K562 (cell line): ENCODE data around the gene NRTN. TPM values are rescaled to one million over a fixed set of nuclear protein-coding genes. Genes with fewer than 3 reads are reported as not detected.

ENCODE experiments used
- CBX3 ChIP-seq, 2 experiments: IDR thresholded peaks; 1 replicate in 1 of 2; 2 replicates in 1 of 2; pipeline ENCODE4 v1.6.1; 2012; ENCODE audit warnings: inconsistent platforms in 2 of 2, low read length in 2 of 2, borderline replicate concordance in 1 of 2, control low read depth in 1 of 2
- KHSRP ChIP-seq: fragments of 450-650 bp; IDR thresholded peaks from 2 replicates; pipeline ENCODE4 v1.6.1; 2017
- MEIS2 ChIP-seq: fragments of 450-650 bp; IDR thresholded peaks from 2 replicates; pipeline ENCODE4 v1.6.1; 2014; ENCODE audit warnings: mild to moderate bottlenecking; ENCODE audit not compliant: partially characterized antibody
- NFRKB ChIP-seq: fragments of 450-650 bp; IDR thresholded peaks from 2 replicates; pipeline ENCODE4 v1.6.1; 2016; ENCODE audit warnings: low read depth
- SMARCA4 ChIP-seq: fragments of 450-650 bp; IDR thresholded peaks from 2 replicates; pipeline ENCODE4 v1.6.1; 2016
- SNRNP70 ChIP-seq: fragments of 200-400 bp; formaldehyde crosslinking; optimal IDR thresholded peaks from 2 replicates; pipeline ENCODE3; 2017; ENCODE audit warnings: low read depth, low read length
- TAF1 ChIP-seq: IDR thresholded peaks from 2 replicates; pipeline ENCODE4 v1.6.1; 2011; ENCODE audit warnings: mild to moderate bottlenecking, low read length, moderate library complexity; ENCODE audit not compliant: insufficient read depth, control insufficient read depth, severe bottlenecking; ENCODE audit errors: extremely low read depth
- USF2 ChIP-seq: sonication (generic); formaldehyde crosslinking; IDR thresholded peaks from 2 replicates; pipeline ENCODE4 v1.5.0; 2020; ENCODE audit warnings: missing genetic modification reagents
- ZNF197 ChIP-seq: fragments of 200-800 bp; sonication (Bioruptor generic); IDR thresholded peaks from 2 replicates; pipeline ENCODE4 v1.6.1; 2016; ENCODE audit warnings: low read depth, missing genetic modification characterization, missing compliant biosample characterization
- polyA plus RNA-seq, 8 experiments: library from polyadenylated mRNA; depleted of rRNA in 4 of 8; stranded (reverse) in 5 of 8; unstranded in 3 of 8; fragments of >200 nt; fragmentation: Nextera tagmentation in 2 of 8; fragmentation: Illumina TruSeq in 1 of 8; extraction: Ambion mirVana in 2 of 8; extraction: Trizol in 1 of 8; gene quantifications; 2 replicates each; pipeline versions ENCODE4 v1.2.1 to v1.2.3, GENCODE V29; 2011 to 2014; ENCODE audit warnings: inconsistent platforms in 1 of 8, missing spikeins in 1 of 8
- total RNA-seq, 7 experiments: library from RNA; depleted of rRNA in 6 of 7; stranded (reverse); fragments of >200 nt in 6 of 7; fragmentation: Illumina TruSeq in 2 of 7; extraction: Trizol in 2 of 7; gene quantifications; 2 replicates each; pipeline versions ENCODE4 v1.2.1 to v1.2.3, GENCODE V29; 2011 to 2021; ENCODE audit warnings: low replicate concordance in 1 of 7
- TF ChIP-seq, protein P1 (sequence below), 2 experiments: fragments of 450-650 bp; IDR thresholded peaks; 2 replicates each; pipeline ENCODE4 v1.6.1; 2016; ENCODE audit warnings: mild to moderate bottlenecking in 2 of 2, borderline replicate concordance in 1 of 2, low read depth in 1 of 2, moderate library complexity in 1 of 2
- TF ChIP-seq, protein P2 (sequence below): sonication (generic); formaldehyde crosslinking; IDR thresholded peaks from 2 replicates; pipeline ENCODE4 v1.8.0; 2022; ENCODE audit warnings: mild to moderate bottlenecking, missing genetic modification reagents
- TF ChIP-seq, protein P3 (sequence below): sonication (generic); formaldehyde crosslinking; IDR thresholded peaks from 2 replicates; pipeline ENCODE4 v1.8.0; 2022; ENCODE audit warnings: mild to moderate bottlenecking, missing genetic modification reagents

Gene NRTN
- total and polyA plus RNA-seq, 9 of the 15 experiments (the other 6 are each of a cell fraction or from before 2014, with no cell fraction given) = 0.62 to 8.1 (median 1.6) TPM; not detected in 2

DNA sequence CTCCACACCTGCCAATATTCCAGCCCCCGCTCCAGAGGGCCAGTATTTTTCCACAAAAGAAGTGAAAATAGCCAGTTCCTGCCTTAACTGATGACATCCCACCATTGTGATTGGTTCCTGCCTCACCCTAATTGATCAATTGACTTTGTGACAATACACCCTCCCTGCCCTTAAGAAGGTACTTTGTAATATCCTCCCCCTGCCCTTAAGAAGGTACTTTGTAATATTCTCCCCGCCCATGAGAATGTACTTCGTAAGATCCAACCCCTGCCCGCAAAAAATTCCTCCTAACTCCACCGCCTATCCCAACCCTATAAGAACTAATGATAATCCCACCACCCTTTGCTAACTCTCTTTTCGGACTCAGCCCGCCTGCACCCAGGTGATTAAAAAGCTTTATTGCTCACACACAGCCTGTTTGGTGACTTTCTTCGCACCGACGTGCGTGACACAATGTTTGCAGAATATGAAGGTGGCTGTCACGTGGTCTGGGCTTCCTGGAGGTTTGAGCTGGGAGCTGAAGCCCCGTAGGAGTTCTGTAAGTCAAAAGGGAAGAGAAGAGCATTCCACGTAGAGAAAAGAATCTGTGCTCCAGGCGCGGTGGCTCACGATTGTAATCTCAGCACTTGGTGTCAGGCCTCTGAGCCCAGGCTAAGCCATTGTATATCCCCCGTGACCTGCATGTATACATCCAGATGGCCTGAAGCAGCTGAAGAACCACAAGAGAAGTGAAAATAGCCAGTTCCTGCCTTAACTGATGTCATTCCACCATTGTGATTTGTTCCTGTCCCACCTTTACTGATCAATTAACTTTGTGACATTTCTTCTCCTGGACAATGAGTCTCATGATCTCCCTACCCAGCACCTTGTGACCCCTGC lies 52.6 kb downstream of the NRTN start (continued):
- TF ChIP-seq, protein P1, sequence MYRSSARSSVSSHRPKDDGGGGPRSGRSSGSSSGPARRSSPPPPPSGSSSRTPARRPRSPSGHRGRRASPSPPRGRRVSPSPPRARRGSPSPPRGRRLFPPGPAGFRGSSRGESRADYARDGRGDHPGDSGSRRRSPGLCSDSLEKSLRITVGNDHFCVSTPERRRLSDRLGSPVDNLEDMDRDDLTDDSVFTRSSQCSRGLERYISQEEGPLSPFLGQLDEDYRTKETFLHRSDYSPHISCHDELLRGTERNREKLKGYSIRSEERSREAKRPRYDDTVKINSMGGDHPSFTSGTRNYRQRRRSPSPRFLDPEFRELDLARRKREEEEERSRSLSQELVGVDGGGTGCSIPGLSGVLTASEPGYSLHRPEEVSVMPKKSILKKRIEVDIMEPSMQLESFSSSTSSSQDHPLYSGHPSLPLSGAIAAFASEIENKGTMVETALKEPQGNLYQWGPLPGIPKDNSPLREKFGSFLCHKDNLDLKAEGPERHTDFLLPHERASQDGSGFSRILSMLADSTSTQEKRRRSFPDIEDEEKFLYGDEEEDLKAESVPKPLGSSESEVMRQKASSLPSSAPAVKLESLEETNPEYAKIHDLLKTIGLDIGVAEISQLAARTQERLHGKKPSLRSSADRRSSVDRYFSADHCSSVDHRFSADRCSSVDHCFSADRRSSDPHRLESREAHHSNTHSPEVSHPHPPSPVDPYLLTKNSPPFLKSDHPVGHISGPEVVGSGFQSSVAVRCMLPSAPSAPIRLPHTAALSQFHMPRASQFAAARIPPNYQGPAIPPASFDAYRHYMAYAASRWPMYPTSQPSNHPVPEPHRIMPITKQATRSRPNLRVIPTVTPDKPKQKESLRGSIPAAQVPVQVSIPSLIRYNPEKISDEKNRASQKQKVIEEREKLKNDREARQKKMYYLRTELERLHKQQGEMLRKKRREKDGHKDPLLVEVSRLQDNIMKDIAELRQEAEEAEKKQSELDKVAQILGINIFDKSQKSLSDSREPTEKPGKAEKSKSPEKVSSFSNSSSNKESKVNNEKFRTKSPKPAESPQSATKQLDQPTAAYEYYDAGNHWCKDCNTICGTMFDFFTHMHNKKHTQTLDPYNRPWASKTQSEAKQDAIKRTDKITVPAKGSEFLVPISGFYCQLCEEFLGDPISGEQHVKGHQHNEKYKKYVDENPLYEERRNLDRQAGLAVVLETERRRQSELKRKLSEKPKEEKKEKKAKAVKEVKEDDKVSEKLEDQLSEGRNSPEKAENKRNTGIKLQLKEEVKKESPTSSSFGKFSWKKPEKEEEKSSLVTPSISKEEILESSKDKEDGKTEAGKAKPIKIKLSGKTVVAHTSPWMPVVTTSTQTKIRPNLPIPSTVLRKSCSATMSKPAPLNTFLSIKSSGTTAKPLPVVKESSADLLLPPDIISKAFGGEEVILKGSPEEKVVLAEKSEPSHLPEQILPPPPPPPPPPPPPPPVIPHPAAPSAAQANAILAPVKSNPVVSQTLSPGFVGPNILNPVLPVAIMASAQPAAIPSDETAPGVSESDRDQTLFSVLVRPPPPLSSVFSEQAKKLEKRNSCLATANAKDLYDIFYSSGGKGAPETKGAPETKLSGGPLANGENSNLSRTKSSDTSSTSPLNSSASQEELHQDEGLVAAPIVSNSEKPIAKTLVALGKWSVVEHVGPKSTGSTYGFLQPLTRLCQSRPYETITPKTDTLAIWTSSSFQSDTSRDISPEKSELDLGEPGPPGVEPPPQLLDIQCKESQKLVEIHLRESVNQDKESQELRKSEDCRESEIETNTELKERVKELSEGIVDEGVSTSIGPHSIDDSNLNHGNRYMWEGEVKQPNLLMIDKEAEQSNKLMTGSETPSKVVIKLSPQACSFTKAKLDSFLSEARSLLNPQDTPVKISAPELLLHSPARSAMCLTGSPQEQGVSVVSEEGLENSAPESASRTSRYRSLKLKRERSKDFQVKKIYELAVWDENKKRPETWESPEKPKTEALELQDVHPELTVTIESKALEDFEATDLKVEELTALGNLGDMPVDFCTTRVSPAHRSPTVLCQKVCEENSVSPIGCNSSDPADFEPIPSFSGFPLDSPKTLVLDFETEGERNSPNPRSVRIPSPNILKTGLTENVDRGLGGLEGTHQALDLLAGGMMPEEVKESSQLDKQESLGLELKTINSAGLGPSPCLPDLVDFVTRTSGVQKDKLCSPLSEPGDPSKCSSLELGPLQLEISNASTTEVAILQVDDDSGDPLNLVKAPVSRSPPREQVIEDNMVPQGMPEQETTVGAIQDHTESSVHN (IDR thresholded peaks at IDR 0.05; ENCODE audit: borderline replicate concordance in 1 of 2, low read depth in 1 of 2) = no peak
- TF ChIP-seq, protein P2, sequence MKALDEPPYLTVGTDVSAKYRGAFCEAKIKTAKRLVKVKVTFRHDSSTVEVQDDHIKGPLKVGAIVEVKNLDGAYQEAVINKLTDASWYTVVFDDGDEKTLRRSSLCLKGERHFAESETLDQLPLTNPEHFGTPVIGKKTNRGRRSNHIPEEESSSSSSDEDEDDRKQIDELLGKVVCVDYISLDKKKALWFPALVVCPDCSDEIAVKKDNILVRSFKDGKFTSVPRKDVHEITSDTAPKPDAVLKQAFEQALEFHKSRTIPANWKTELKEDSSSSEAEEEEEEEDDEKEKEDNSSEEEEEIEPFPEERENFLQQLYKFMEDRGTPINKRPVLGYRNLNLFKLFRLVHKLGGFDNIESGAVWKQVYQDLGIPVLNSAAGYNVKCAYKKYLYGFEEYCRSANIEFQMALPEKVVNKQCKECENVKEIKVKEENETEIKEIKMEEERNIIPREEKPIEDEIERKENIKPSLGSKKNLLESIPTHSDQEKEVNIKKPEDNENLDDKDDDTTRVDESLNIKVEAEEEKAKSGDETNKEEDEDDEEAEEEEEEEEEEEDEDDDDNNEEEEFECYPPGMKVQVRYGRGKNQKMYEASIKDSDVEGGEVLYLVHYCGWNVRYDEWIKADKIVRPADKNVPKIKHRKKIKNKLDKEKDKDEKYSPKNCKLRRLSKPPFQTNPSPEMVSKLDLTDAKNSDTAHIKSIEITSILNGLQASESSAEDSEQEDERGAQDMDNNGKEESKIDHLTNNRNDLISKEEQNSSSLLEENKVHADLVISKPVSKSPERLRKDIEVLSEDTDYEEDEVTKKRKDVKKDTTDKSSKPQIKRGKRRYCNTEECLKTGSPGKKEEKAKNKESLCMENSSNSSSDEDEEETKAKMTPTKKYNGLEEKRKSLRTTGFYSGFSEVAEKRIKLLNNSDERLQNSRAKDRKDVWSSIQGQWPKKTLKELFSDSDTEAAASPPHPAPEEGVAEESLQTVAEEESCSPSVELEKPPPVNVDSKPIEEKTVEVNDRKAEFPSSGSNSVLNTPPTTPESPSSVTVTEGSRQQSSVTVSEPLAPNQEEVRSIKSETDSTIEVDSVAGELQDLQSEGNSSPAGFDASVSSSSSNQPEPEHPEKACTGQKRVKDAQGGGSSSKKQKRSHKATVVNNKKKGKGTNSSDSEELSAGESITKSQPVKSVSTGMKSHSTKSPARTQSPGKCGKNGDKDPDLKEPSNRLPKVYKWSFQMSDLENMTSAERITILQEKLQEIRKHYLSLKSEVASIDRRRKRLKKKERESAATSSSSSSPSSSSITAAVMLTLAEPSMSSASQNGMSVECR (CRISPR knock-in tag) = no peak
- TF ChIP-seq NFRKB (no peak), SNRNP70 (no peak), TAF1 (no peak), CBX3 (IDR thresholded peaks at IDR 0.05; ENCODE audit: borderline replicate concordance in 1 of 2, low read length in 2 of 2) (peak in 1 of 2 experiments; percentile 36; a peak in 1 of 3 replicates), MEIS2 (no peak), ZNF197 (no peak), SMARCA4 (no peak), USF2 (peak; percentile 37; the same call in 1 of the 2 replicates), KHSRP (no peak)
- TF ChIP-seq, protein P3, sequence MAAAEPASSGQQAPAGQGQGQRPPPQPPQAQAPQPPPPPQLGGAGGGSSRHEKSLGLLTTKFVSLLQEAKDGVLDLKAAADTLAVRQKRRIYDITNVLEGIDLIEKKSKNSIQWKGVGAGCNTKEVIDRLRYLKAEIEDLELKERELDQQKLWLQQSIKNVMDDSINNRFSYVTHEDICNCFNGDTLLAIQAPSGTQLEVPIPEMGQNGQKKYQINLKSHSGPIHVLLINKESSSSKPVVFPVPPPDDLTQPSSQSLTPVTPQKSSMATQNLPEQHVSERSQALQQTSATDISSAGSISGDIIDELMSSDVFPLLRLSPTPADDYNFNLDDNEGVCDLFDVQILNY (CRISPR knock-in tag) = no peak
